GOT3 (cell line): ENCODE measurements around the gene GOLM1.

ENCODE experiments used
- DNase-seq: peaks from one replicate; lab custom pipeline; 2025; ENCODE audit warnings: mixed read lengths; lab: John Stamatoyannopoulos, UW

GOLM1 gene

GRCh38 chr9:85978496-85978895, 120.9 kb downstream of the GOLM1 start:
- no peak for DNase-seq
